UCSD-AML1 (cell line): Measurements from ENCODE around the gene UBE2L3.

Experiments used
- DNase-seq: peaks from one replicate; lab custom pipeline; 2025; ENCODE audit not compliant: unreplicated experiment; lab: John Stamatoyannopoulos, UW

UBE2L3 gene

DNA sequence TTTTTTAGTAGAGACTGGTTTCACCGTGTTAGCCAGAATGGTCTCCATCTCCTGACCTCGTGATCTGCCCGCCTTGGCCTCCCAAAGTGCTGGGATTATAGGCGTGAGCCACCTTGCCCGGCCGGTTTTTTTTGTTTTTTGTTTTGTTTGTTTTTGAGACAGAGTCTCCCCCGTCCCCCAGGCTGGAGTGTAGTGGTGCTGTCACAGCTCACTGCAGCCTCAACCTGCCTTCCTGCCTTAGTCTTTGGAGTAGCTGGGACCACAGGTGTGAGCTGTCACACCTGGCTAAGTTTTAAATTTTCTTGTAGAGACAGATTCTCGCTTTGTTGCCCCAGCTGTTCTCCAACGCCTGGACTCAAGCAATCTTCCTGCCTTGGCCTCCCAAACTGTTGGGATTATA lies 101.5 kb downstream of the UBE2L3 start:
- DNase-seq, result no peak

DNA sequence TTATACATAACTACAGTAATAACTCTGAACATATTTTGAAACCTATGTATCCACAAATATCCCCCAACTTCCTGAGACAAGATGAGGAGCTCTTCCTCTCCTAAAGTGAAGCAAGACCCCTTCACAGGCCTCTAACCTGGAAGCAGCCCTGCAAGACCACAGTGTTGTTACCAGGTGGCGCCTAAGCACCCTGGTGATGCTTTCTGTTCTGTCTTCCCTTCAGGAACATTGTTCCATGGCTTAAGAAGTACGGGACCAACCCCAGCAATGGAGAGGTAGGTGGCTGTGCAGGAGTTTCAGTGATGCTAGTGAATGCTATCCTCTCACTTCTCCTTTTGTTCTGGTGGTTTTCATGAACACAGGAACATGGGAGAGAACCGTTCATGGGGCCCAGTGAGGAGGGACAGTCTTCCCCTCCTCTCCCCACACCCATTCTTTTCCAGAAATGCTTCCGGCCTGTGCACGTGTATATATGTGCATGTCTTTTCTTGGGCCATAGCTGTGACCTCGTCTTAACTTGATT lies 104.7 kb downstream of the UBE2L3 start:
- DNase-seq, result no peak
